Hematopoietic multipotent progenitor cell treated with erythropoietin and hydrocortisone succinate and interleukin-3 and kit ligand, for 6 days (in vitro differentiated cells): ENCODE results near the gene MED8.
A peak's percentile ranks its signal among the peaks of the same experiment; 100 is the strongest.
"Not testable (repeated sequence)": the region's sequence is repeated elsewhere in the genome, so short reads cannot be mapped to it uniquely, and the experiment has no call there.

ENCODE experiments used
- DNase-seq: peaks from one replicate; pipeline ENCODE4 v3.0.0-alpha.2; 2015

Gene MED8

GRCh38 chr1:43421976-43422750 is 32.6 kb upstream of the MED8 start:
- DNase-seq, result no peak

- DNase-seq, result no peak
Observed at GRCh38 chr1:43421396-43421795, 31.8 kb upstream of the MED8 start.

- no peak for DNase-seq
Observed at GRCh38 chr1:43420874-43421273, 31.3 kb upstream of the MED8 start.

- DNase-seq, result no peak
Observed at GRCh38 chr1:43419627-43420425, 30.2 kb upstream of the MED8 start.

GRCh38 chr1:43418858-43419257 is 29.3 kb upstream of the MED8 start:
- DNase-seq, result no peak

- DNase-seq, result no peak
Observed at GRCh38 chr1:43415901-43416300, 26.3 kb upstream of the MED8 start.

GRCh38 chr1:43414634-43415223 is 25.1 kb upstream of the MED8 start:
- DNase-seq, result peak; percentile 90

GRCh38 chr1:43413426-43413825 is 23.8 kb upstream of the MED8 start:
- DNase-seq, result not testable (repeated sequence)

GRCh38 chr1:43410571-43410970 is 21.0 kb upstream of the MED8 start:
- DNase-seq, result no peak

GRCh38 chr1:43405876-43406234 is 16.3 kb upstream of the MED8 start:
- no peak for DNase-seq

- DNase-seq, result peak; percentile 99
Observed at GRCh38 chr1:43405219-43405875, 15.7 kb upstream of the MED8 start.

- DNase-seq, result no peak
Observed at GRCh38 chr1:43404353-43404752, 14.8 kb upstream of the MED8 start.

GRCh38 chr1:43402089-43402865 is 12.7 kb upstream of the MED8 start:
- peak; percentile 58 for DNase-seq

GRCh38 chr1:43400441-43400840 is 10.8 kb upstream of the MED8 start:
- not testable (repeated sequence) for DNase-seq

GRCh38 chr1:43398227-43398626 is 8.6 kb upstream of the MED8 start:
- peak; percentile 73 for DNase-seq

- DNase-seq, result no peak
Observed at GRCh38 chr1:43396059-43396458, 6.5 kb upstream of the MED8 start.

- DNase-seq, result no peak
Observed at GRCh38 chr1:43395523-43395922, 5.9 kb upstream of the MED8 start.

- no peak for DNase-seq
Observed at GRCh38 chr1:43392702-43393101, 3.1 kb upstream of the MED8 start.

- no peak for DNase-seq
Observed at GRCh38 chr1:43388613-43389012, 987 bp downstream of the MED8 start.

GRCh38 chr1:43387976-43388599 is 1.5 kb downstream of the MED8 start:
- DNase-seq, result no peak

- DNase-seq, result no peak
Observed at GRCh38 chr1:43386676-43387075, 2.9 kb downstream of the MED8 start.

GRCh38 chr1:43383449-43383848 is 6.2 kb downstream of the MED8 start:
- no peak for DNase-seq
